ENCODE data around the gene VEGFA.
A peak's percentile ranks its signal among the peaks of the same experiment; 100 is the strongest.

The VEGFA gene

GRCh38 chr6:43785220-43785752 is 15.3 kb downstream of the VEGFA start:
- DNase-seq (ENCODE audit: low spot score) = no peak

- DNase-seq (ENCODE audit: low spot score) = no peak
Measured at GRCh38 chr6:43785904-43786303, 15.9 kb downstream of the VEGFA start.

GRCh38 chr6:43786664-43787329 is 16.8 kb downstream of the VEGFA start:
- DNase-seq (ENCODE audit: low spot score) = no peak

- DNase-seq (ENCODE audit: low spot score) = no peak
Measured at GRCh38 chr6:43788301-43788700, 18.3 kb downstream of the VEGFA start.

GRCh38 chr6:43789447-43789846 is 19.4 kb downstream of the VEGFA start:
- DNase-seq (ENCODE audit: low spot score) = no peak

GRCh38 chr6:43790031-43790430 is 20.0 kb downstream of the VEGFA start:
- no peak for DNase-seq (ENCODE audit: low spot score)

GRCh38 chr6:43791745-43792422 is 21.9 kb downstream of the VEGFA start:
- no peak for DNase-seq (ENCODE audit: low spot score)

GRCh38 chr6:43793154-43793874 is 23.3 kb downstream of the VEGFA start:
- DNase-seq (ENCODE audit: low spot score) = no peak

GRCh38 chr6:43793875-43794242 is 23.8 kb downstream of the VEGFA start:
- no peak for DNase-seq (ENCODE audit: low spot score)

- no peak for DNase-seq (ENCODE audit: low spot score)
Measured at GRCh38 chr6:43795421-43795820, 25.4 kb downstream of the VEGFA start.

- DNase-seq (ENCODE audit: low spot score) = no peak
Measured at GRCh38 chr6:43796168-43796567, 26.2 kb downstream of the VEGFA start.

GRCh38 chr6:43796903-43797890 is 27.2 kb downstream of the VEGFA start:
- no peak for DNase-seq (ENCODE audit: low spot score)

- no peak for DNase-seq (ENCODE audit: low spot score)
Measured at GRCh38 chr6:43797919-43798318, 27.9 kb downstream of the VEGFA start.

GRCh38 chr6:43798688-43799444 is 28.9 kb downstream of the VEGFA start:
- DNase-seq (ENCODE audit: low spot score) = peak; percentile 71

- DNase-seq (ENCODE audit: low spot score) = no peak
Measured at GRCh38 chr6:43799551-43800297, 29.7 kb downstream of the VEGFA start.

GRCh38 chr6:43800298-43800623 is 30.2 kb downstream of the VEGFA start:
- no peak for DNase-seq (ENCODE audit: low spot score)

GRCh38 chr6:43800746-43801494 is 30.9 kb downstream of the VEGFA start:
- no peak for DNase-seq (ENCODE audit: low spot score)

- no peak for DNase-seq (ENCODE audit: low spot score)
Measured at GRCh38 chr6:43801495-43802181, 31.6 kb downstream of the VEGFA start.

Data from SK-N-DZ (cell line).